Neural crest cell (in vitro differentiated cells): ENCODE measurements around the gene ABCA1. TPM values are rescaled to one million over a fixed set of nuclear protein-coding genes. Genes with fewer than 3 reads are reported as not detected.

Experiments used
- DNase-seq: peaks from one replicate; pipeline ENCODE4 v3.0.0; 2021; ENCODE audit warnings: low read depth, mixed read lengths, low spot score
- H3K27ac Mint-ChIP-seq: one replicate; pipeline ENCODE4 v1.8.0; 2021; ENCODE audit warnings: mild to moderate bottlenecking, mixed read lengths; ENCODE audit not compliant: unreplicated experiment
- H3K27me3 Mint-ChIP-seq: 2 replicates; pipeline ENCODE4 v1.8.0; 2021; ENCODE audit warnings: low read depth, mild to moderate bottlenecking, mixed read lengths
- H3K36me3 Mint-ChIP-seq: 2 replicates; pipeline ENCODE4 v1.8.0; 2021; ENCODE audit warnings: low read depth, mild to moderate bottlenecking, mixed read lengths
- H3K4me1 Mint-ChIP-seq: 2 replicates; pipeline ENCODE4 v1.8.0; 2021; ENCODE audit warnings: mixed read lengths
- H3K4me3 Mint-ChIP-seq: one replicate; pipeline ENCODE4 v1.8.0; 2021; ENCODE audit warnings: mild to moderate bottlenecking, mixed read lengths
- H3K9me3 Mint-ChIP-seq: 2 replicates; pipeline ENCODE4 v1.8.0; 2021; ENCODE audit warnings: mixed read lengths
- CTCF ChIP-seq: fragments of 200-600 bp; sonication (generic); conservative IDR thresholded peaks from 2 replicates; pipeline ENCODE4 v1.5.0; 2021; ENCODE audit warnings: antibody characterized with exemption, mild to moderate bottlenecking
- total RNA-seq: library from RNA; stranded (reverse); gene quantifications from 2 replicates; pipeline ENCODE4 v1.2.1, GENCODE V29; 2021

ABCA1 gene
- total RNA-seq, 1 donor from 2014 or later, result 6.5 TPM

GRCh38 chr9:104892701-104893100 is 35.3 kb downstream of the ABCA1 start:
- Mint-ChIP-seq H3K4me3 (no peak overlapping the region), H3K9me3 (no peaks in the 10 kb centered on the region), H3K4me1 (no peaks in the 10 kb centered on the region), H3K27ac (no peak overlapping the region), H3K27me3 (no peaks in the 10 kb centered on the region), H3K36me3 (no peaks in the 10 kb centered on the region)
- no peak for TF ChIP-seq CTCF
- no peak for DNase-seq

DNA sequence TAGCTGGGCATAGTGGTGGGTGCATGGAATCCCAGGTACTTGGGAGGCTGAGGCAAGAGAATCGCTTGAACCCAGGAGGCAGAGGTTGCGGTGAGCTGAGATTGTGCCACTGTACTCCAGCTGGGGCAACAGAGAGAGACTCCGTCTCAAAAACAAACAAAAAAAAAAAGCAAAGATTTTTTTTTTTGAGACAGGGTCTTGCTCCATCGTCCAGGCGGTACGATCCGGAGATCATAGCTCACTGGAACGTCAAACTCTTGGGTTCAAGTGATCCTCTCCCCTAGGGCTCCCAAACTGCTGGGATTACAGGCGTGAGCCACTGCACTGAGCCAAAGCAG is 37.6 kb downstream of the ABCA1 start:
- DNase-seq, result no peak
- Mint-ChIP-seq H3K4me3 (no peak overlapping the region), H3K4me1 (peaks cover 6% of the 10 kb centered on the region), H3K27ac (no peak overlapping the region), H3K36me3 (no peaks in the 10 kb centered on the region), H3K9me3 (no peaks in the 10 kb centered on the region), H3K27me3 (no peaks in the 10 kb centered on the region)
- no peak for TF ChIP-seq CTCF

DNA sequence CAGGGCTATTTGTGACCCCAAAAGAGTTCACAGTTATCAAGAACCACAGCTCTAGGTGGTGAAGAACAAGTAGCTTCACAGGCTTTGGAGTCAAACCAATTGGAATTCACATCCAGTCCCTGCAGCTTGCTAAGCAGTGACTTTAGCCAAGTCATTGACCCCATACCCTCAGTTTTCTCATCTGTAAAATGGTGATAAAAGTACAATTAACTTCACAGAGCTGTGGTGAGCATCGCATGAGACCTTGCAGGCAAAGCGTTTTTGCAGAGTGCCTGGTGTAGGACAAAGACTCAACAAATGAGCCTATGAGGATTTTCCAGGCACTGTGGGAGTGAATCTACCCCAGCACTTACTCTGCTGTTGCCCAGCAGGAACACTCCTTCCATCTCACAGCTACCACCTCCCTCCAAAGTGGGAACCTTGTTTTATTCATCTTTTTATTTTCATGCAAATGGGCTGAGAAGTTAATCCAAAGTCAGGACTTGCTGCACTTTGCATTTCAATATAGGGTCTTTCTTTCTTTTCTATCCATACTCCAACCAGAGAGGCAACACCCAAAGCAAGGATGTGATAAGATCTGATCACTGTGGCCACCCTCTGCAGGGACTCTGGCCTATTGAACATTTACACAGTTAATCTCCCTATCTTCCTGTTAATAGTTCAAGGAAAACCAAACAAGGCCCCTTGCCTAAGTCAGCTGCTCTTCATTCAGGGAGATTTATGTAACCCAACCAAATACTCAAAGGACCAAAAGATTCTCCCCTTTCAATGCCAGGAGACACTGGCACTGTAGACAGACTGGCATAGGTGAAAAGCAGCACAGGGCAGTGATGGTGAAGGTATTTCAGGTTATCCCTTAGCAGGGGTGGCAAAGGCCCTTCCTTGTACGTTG is 41.9 kb downstream of the ABCA1 start:
- no peak for DNase-seq
- Mint-ChIP-seq H3K4me1 (peaks cover 6% of the 10 kb centered on the region), H3K9me3 (no peaks in the 10 kb centered on the region), H3K27me3 (no peaks in the 10 kb centered on the region), H3K36me3 (peaks cover 2% of the 10 kb centered on the region), H3K4me3 (no peak overlapping the region), H3K27ac (peak overlapping the region; percentile 16)
- no peak for TF ChIP-seq CTCF

GRCh38 chr9:104883169-104883568 is 44.8 kb downstream of the ABCA1 start:
- H3K4me1 Mint-ChIP-seq, result peaks cover 6% of the 10 kb centered on the region
- no peaks in the 10 kb centered on the region for H3K9me3 Mint-ChIP-seq
- peaks cover 2% of the 10 kb centered on the region for H3K36me3 Mint-ChIP-seq
- no peak for DNase-seq
- no peak overlapping the region for H3K27ac Mint-ChIP-seq
- no peak overlapping the region for H3K4me3 Mint-ChIP-seq
- no peaks in the 10 kb centered on the region for H3K27me3 Mint-ChIP-seq
- TF ChIP-seq CTCF, result no peak

GRCh38 chr9:104882566-104882965 is 45.4 kb downstream of the ABCA1 start:
- H3K9me3 Mint-ChIP-seq, result no peaks in the 10 kb centered on the region
- peaks cover 6% of the 10 kb centered on the region for H3K4me1 Mint-ChIP-seq
- no peak overlapping the region for H3K4me3 Mint-ChIP-seq
- DNase-seq, result no peak
- H3K27ac Mint-ChIP-seq, result no peak overlapping the region
- H3K36me3 Mint-ChIP-seq, result peaks cover 2% of the 10 kb centered on the region
- TF ChIP-seq CTCF, result no peak
- no peaks in the 10 kb centered on the region for H3K27me3 Mint-ChIP-seq
